ENCODE data around the gene HMGB2. TPM values are rescaled to one million over a fixed set of nuclear protein-coding genes. Genes with fewer than 3 reads are reported as not detected.

Gene HMGB2
- total RNA-seq, 1 experiment from 2014 or later = 111 TPM

DNA sequence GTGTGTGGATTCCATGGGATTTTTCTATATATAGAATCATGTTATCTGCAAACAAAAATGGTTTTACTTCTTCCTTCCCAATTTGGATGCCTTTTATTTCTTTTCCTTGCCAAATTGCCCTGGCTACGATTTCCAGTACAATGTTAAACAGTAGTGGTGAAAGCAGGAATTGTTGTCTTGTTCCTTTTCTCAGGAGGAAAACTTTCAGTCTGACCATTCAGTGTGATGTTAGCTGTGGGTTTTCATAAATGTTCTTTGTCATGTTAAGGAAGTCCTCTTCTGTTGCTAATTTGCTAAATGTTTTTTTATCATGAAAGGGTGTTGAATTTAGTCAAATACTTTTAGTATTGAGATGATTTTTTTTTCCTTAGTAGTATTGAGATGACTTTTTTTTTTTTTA, 47.5 kb upstream of the HMGB2 start:
- DNase-seq = no peak
- ChIA-PET CTCF (no interaction called here), POLR2A (ENCODE audit: unreplicated experiment) (no interaction called here)
- no peaks in the 10 kb centered on the region for H3K9me2 ChIP-seq (replicated peaks; ENCODE audit: low read length)
- H2AFZ ChIP-seq (ENCODE audit: low read length) = no peak overlapping the region
- H3F3A ChIP-seq (ENCODE audit: low read length, unreplicated experiment) = no peaks in the 10 kb centered on the region
- H4K20me1 ChIP-seq (ENCODE audit: low read length) = no peaks in the 10 kb centered on the region
- H3K4me2 ChIP-seq (ENCODE audit: low read length) = no peak overlapping the region
- no TSS peak for BruUV-seq (replicated peaks)
- H3K79me2 ChIP-seq (ENCODE audit: low read length) = no peaks in the 10 kb centered on the region
- no peaks in the 10 kb centered on the region for H3K27me3 ChIP-seq (ENCODE audit: low read length)
- no peak overlapping the region for H3K27ac ChIP-seq (ENCODE audit: low read length)
- no peak overlapping the region for H3K4me3 ChIP-seq (ENCODE audit: low read length)
- H3K9ac ChIP-seq (ENCODE audit: low read length) = no peak overlapping the region
- H3K9me3 ChIP-seq (ENCODE audit: low read length) = no peaks in the 10 kb centered on the region
- H3K4me1 ChIP-seq (ENCODE audit: insufficient read depth, low read length) = peaks cover 4% of the 10 kb centered on the region
- intact Hi-C loops (cut with micrococcal nuclease) = no loop called here
- TF ChIP-seq EZH2 (IDR thresholded peaks at IDR 0.05; ENCODE audit: low read length, unreplicated experiment) (no peak), EZH2phosphoT487 (IDR thresholded peaks at IDR 0.05; ENCODE audit: borderline replicate concordance, low read length) (no peak)
- TF ChIP-seq, protein P1, sequence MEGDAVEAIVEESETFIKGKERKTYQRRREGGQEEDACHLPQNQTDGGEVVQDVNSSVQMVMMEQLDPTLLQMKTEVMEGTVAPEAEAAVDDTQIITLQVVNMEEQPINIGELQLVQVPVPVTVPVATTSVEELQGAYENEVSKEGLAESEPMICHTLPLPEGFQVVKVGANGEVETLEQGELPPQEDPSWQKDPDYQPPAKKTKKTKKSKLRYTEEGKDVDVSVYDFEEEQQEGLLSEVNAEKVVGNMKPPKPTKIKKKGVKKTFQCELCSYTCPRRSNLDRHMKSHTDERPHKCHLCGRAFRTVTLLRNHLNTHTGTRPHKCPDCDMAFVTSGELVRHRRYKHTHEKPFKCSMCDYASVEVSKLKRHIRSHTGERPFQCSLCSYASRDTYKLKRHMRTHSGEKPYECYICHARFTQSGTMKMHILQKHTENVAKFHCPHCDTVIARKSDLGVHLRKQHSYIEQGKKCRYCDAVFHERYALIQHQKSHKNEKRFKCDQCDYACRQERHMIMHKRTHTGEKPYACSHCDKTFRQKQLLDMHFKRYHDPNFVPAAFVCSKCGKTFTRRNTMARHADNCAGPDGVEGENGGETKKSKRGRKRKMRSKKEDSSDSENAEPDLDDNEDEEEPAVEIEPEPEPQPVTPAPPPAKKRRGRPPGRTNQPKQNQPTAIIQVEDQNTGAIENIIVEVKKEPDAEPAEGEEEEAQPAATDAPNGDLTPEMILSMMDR (conservative IDR thresholded peaks at IDR 0.05; ENCODE audit: low read depth, low read length) = no peak
- ATAC-seq = no peak
- no peaks in the 10 kb centered on the region for H3K36me3 ChIP-seq (ENCODE audit: low read depth, low read length)

- Histone ChIP-seq H3K4me3 (ENCODE audit: low read length) (no peak overlapping the region), H3K27me3 (ENCODE audit: low read length) (no peaks in the 10 kb centered on the region), H3F3A (ENCODE audit: low read length, unreplicated experiment) (no peaks in the 10 kb centered on the region), H3K27ac (ENCODE audit: low read length) (no peak overlapping the region), H3K4me1 (ENCODE audit: insufficient read depth, low read length) (no peaks in the 10 kb centered on the region), H3K9me3 (ENCODE audit: low read length) (no peaks in the 10 kb centered on the region), H3K4me2 (ENCODE audit: low read length) (no peak overlapping the region), H3K79me2 (ENCODE audit: low read length) (no peaks in the 10 kb centered on the region), H2AFZ (ENCODE audit: low read length) (no peak overlapping the region), H3K36me3 (ENCODE audit: low read depth, low read length) (no peaks in the 10 kb centered on the region), H3K9ac (ENCODE audit: low read length) (no peak overlapping the region), H3K9me2 (replicated peaks; ENCODE audit: low read length) (no peaks in the 10 kb centered on the region), H4K20me1 (ENCODE audit: low read length) (no peaks in the 10 kb centered on the region)
- TF ChIP-seq EZH2 (IDR thresholded peaks at IDR 0.05; ENCODE audit: low read length, unreplicated experiment) = no peak
- TF ChIP-seq, protein P1 (conservative IDR thresholded peaks at IDR 0.05; ENCODE audit: low read depth, low read length) = no peak
- no peak for TF ChIP-seq EZH2phosphoT487 (IDR thresholded peaks at IDR 0.05; ENCODE audit: borderline replicate concordance, low read length)
- intact Hi-C loops (cut with micrococcal nuclease) = no loop called here
- ChIA-PET CTCF (no interaction called here), POLR2A (ENCODE audit: unreplicated experiment) (no interaction called here)
- no TSS peak for BruUV-seq (replicated peaks)
- ATAC-seq (no peak), DNase-seq (no peak)
Measured at GRCh38 chr4:173380987-173381386, 46.8 kb upstream of the HMGB2 start.

DNA sequence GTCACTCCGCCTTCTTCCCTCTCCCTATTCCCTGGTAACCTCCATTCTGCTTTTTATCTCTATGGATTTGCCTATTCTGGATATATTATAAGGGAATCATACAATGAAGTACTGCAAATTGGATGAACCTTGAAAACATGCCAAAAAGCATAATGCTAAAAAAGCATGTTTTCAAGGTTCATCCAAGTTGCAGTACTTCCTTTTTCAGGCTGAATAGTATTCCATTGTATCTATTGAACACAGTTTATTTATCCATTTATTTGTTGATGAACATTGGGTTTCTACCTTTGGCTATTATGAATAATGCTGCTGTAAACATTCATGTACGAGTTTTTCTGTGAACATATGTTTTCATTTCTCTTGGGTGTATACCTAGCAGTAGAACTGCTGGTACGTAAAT, 45.8 kb upstream of the HMGB2 start:
- Histone ChIP-seq H3K27me3 (ENCODE audit: low read length) (no peaks in the 10 kb centered on the region), H3F3A (ENCODE audit: low read length, unreplicated experiment) (no peaks in the 10 kb centered on the region), H3K79me2 (ENCODE audit: low read length) (no peaks in the 10 kb centered on the region), H3K9ac (ENCODE audit: low read length) (no peak overlapping the region), H3K9me2 (replicated peaks; ENCODE audit: low read length) (no peaks in the 10 kb centered on the region), H3K4me2 (ENCODE audit: low read length) (no peak overlapping the region), H3K27ac (ENCODE audit: low read length) (no peak overlapping the region), H4K20me1 (ENCODE audit: low read length) (no peaks in the 10 kb centered on the region), H2AFZ (ENCODE audit: low read length) (no peak overlapping the region), H3K9me3 (ENCODE audit: low read length) (no peaks in the 10 kb centered on the region), H3K4me3 (ENCODE audit: low read length) (no peak overlapping the region), H3K4me1 (ENCODE audit: insufficient read depth, low read length) (no peaks in the 10 kb centered on the region), H3K36me3 (ENCODE audit: low read depth, low read length) (no peaks in the 10 kb centered on the region)
- intact Hi-C loops (cut with micrococcal nuclease) = no loop called here
- no TSS peak for BruUV-seq (replicated peaks)
- ATAC-seq = no peak
- ChIA-PET CTCF (no interaction called here), POLR2A (ENCODE audit: unreplicated experiment) (no interaction called here)
- TF ChIP-seq EZH2phosphoT487 (IDR thresholded peaks at IDR 0.05; ENCODE audit: borderline replicate concordance, low read length) (no peak), EZH2 (IDR thresholded peaks at IDR 0.05; ENCODE audit: low read length, unreplicated experiment) (no peak)
- TF ChIP-seq, protein P1 (conservative IDR thresholded peaks at IDR 0.05; ENCODE audit: low read depth, low read length) = no peak
- DNase-seq = no peak

Data from PC-3 (cell line).